H9 (cell line): Measurements from ENCODE around the gene DAZAP1. TPM values are rescaled to one million over a fixed set of nuclear protein-coding genes. Genes with fewer than 3 reads are reported as not detected.

ENCODE experiments used
- DNase-seq: peaks from one replicate; pipeline ENCODE4 v3.0.0-alpha.2; 2017
- H2AFZ ChIP-seq: one replicate; pipeline ENCODE4 v1.6.1; 2013; ENCODE audit warnings: mild to moderate bottlenecking, low read length, control low read depth, moderate library complexity
- H2AK5ac ChIP-seq: 2 replicates; pipeline ENCODE4 v1.6.1; 2013; ENCODE audit warnings: low read length, control low read depth, mixed read lengths; ENCODE audit not compliant: insufficient read length
- H2BK120ac ChIP-seq: one replicate; pipeline ENCODE4 v1.6.1; 2013; ENCODE audit warnings: low read depth, mild to moderate bottlenecking, low read length, control low read depth, inconsistent platforms; ENCODE audit not compliant: poor library complexity, severe bottlenecking
- H2BK12ac ChIP-seq: 2 replicates; pipeline ENCODE4 v1.6.1; 2013; ENCODE audit warnings: low read length, control low read depth, mixed read lengths, low read depth; ENCODE audit not compliant: insufficient read length
- H2BK15ac ChIP-seq: 2 replicates; pipeline ENCODE4 v1.6.1; 2013; ENCODE audit warnings: low read depth, low read length, control low read depth
- H2BK20ac ChIP-seq: one replicate; pipeline ENCODE4 v1.6.1; 2013; ENCODE audit warnings: low read depth, mild to moderate bottlenecking, low read length, control low read depth, inconsistent platforms; ENCODE audit not compliant: poor library complexity, severe bottlenecking
- H2BK5ac ChIP-seq: 2 replicates; pipeline ENCODE4 v1.6.1; 2013; ENCODE audit warnings: low read length, control low read depth, mixed read lengths; ENCODE audit not compliant: insufficient read length
- H3K14ac ChIP-seq: 2 replicates; pipeline ENCODE4 v1.6.1; 2013; ENCODE audit warnings: low read length, control low read depth; ENCODE audit not compliant: insufficient read depth
- H3K18ac ChIP-seq: 2 replicates; pipeline ENCODE4 v1.6.1; 2013; ENCODE audit warnings: low read depth, mild to moderate bottlenecking, mixed read lengths, low read length, control low read depth; ENCODE audit not compliant: insufficient read length
- H3K23ac ChIP-seq: 2 replicates; pipeline ENCODE4 v1.6.1; 2013; ENCODE audit warnings: low read length, control low read depth, mixed read lengths, low read depth; ENCODE audit not compliant: insufficient read length
- H3K23me2 ChIP-seq: 2 replicates; pipeline ENCODE4 v1.6.1; 2013; ENCODE audit warnings: low read depth, mild to moderate bottlenecking, mixed read lengths, low read length, control low read depth; ENCODE audit not compliant: insufficient read length, poor library complexity, severe bottlenecking
- H3K27ac ChIP-seq: 2 replicates; pipeline ENCODE4 v1.5.1; 2013; ENCODE audit warnings: low read length, control low read depth, mixed read lengths, low read depth; ENCODE audit not compliant: insufficient read length
- H3K27me3 ChIP-seq: 2 replicates; pipeline ENCODE4 v1.6.1; 2013; ENCODE audit warnings: low read length, control low read depth, inconsistent platforms; ENCODE audit not compliant: insufficient read depth
- H3K4ac ChIP-seq: 2 replicates; pipeline ENCODE4 v1.6.1; 2013; ENCODE audit warnings: low read depth, mild to moderate bottlenecking, control low read depth, inconsistent platforms, low read length, moderate library complexity
- H3K4me1 ChIP-seq: 2 replicates; pipeline ENCODE4 v1.6.1; 2013; ENCODE audit warnings: low read length, control low read depth, inconsistent platforms; ENCODE audit not compliant: insufficient read depth
- H3K4me2 ChIP-seq: 2 replicates; pipeline ENCODE4 v1.6.1; 2013; ENCODE audit warnings: low read length, control low read depth, mixed read lengths; ENCODE audit not compliant: insufficient read length, insufficient read depth
- H3K56ac ChIP-seq: 2 replicates; pipeline ENCODE4 v1.6.1; 2013; ENCODE audit warnings: low read depth, mild to moderate bottlenecking, mixed read lengths, low read length, control low read depth; ENCODE audit not compliant: insufficient read length
- H3K79me1 ChIP-seq: 2 replicates; pipeline ENCODE4 v1.6.1; 2013; ENCODE audit warnings: low read depth, mild to moderate bottlenecking, moderate library complexity, low read length, control low read depth, inconsistent platforms; ENCODE audit not compliant: insufficient read depth, poor library complexity, severe bottlenecking
- H3K79me2 ChIP-seq: 2 replicates; pipeline ENCODE4 v1.6.1; 2013; ENCODE audit warnings: low read length, control low read depth, inconsistent platforms; ENCODE audit not compliant: insufficient read depth
- H3K9ac ChIP-seq: 2 replicates; pipeline ENCODE4 v1.6.1; 2013; ENCODE audit warnings: low read length, control low read depth, mixed read lengths; ENCODE audit not compliant: insufficient read length; ENCODE audit errors: extremely low read depth
- H3K9me3 ChIP-seq: one replicate; pipeline ENCODE4 v1.6.1; 2013; ENCODE audit warnings: low read depth, low read length, inconsistent platforms; ENCODE audit not compliant: control insufficient read depth
- H3T11ph ChIP-seq: one replicate; pipeline ENCODE4 v1.6.1; 2013; ENCODE audit warnings: mild to moderate bottlenecking, low read length, control low read depth, inconsistent platforms
- H4K20me1 ChIP-seq: one replicate; pipeline ENCODE4 v1.6.1; 2013; ENCODE audit not compliant: control insufficient read depth, insufficient read length, insufficient read depth
- H4K5ac ChIP-seq: 2 replicates; pipeline ENCODE4 v1.6.1; 2013; ENCODE audit warnings: low read depth, mild to moderate bottlenecking, mixed read lengths, low read length, control low read depth; ENCODE audit not compliant: insufficient read length
- H4K8ac ChIP-seq: replicated peaks from 2 replicates; pipeline ENCODE4 v1.6.1; 2013; ENCODE audit warnings: low read length, control low read depth, mixed read lengths, low read depth; ENCODE audit not compliant: insufficient read length
- H4K91ac ChIP-seq: 2 replicates; pipeline ENCODE4 v1.6.1; 2013; ENCODE audit warnings: low read depth, mild to moderate bottlenecking, moderate library complexity, mixed read lengths, low read length, control low read depth; ENCODE audit not compliant: insufficient read length
- H3K27ac Mint-ChIP-seq, 3 experiments: 2 replicates in 2 of 3; 3 replicates in 1 of 3; pipeline ENCODE4 v1.8.0; 2020 to 2021; ENCODE audit warnings: mixed read lengths in 3 of 3, mild to moderate bottlenecking in 1 of 3, moderate library complexity in 1 of 3
- H3K27me3 Mint-ChIP-seq: 2 replicates; pipeline ENCODE4 v1.8.0; 2021; ENCODE audit warnings: low read depth, mild to moderate bottlenecking, moderate library complexity, mixed read lengths
- H3K36me3 Mint-ChIP-seq, 3 experiments: 2 replicates in 2 of 3; 3 replicates in 1 of 3; pipeline ENCODE4 v1.8.0; 2020 to 2021; ENCODE audit warnings: low read depth in 3 of 3, mixed read lengths in 3 of 3; ENCODE audit not compliant: insufficient read depth in 1 of 3
- H3K4me1 Mint-ChIP-seq, 2 experiments: 2 replicates each; pipeline ENCODE4 v1.8.0; 2020; ENCODE audit warnings: mixed read lengths in 2 of 2
- H3K4me3 Mint-ChIP-seq, 2 experiments: 2 replicates in 1 of 2; 3 replicates in 1 of 2; pipeline ENCODE4 v1.8.0; 2020 to 2021; ENCODE audit warnings: mild to moderate bottlenecking in 2 of 2, mixed read lengths in 2 of 2, moderate library complexity in 1 of 2
- H3K9me3 Mint-ChIP-seq, 2 experiments: 2 replicates in 1 of 2; 3 replicates in 1 of 2; pipeline ENCODE4 v1.8.0; 2020; ENCODE audit warnings: mild to moderate bottlenecking in 2 of 2, mixed read lengths in 2 of 2, moderate library complexity in 1 of 2
- WGBS: extraction: QIAGEN DNeasy Blood & Tissue Kit; methylation state at CpG from one replicate; pipeline ENCODE4 v1.1.7; 2013; ENCODE audit warnings: missing lambda C conversion rate, low lambda C conversion rate, mixed read lengths; ENCODE audit not compliant: insufficient read length; ENCODE audit errors: extremely low coverage; 5-methylcytosine and 5-hydroxymethylcytosine counted together
- total RNA-seq: library from RNA; stranded (reverse); gene quantifications from 2 replicates; pipeline ENCODE4 v1.2.1, GENCODE V29; 2021
- TF ChIP-seq, protein P1 (sequence below): fragments of 200-600 bp; sonication (generic); conservative IDR thresholded peaks from 3 replicates; pipeline ENCODE4 v1.8.0; 2021; ENCODE audit warnings: antibody characterized with exemption, mild to moderate bottlenecking

Gene DAZAP1
- total RNA-seq, 1 experiment from 2014 or later = 265 TPM

DNA sequence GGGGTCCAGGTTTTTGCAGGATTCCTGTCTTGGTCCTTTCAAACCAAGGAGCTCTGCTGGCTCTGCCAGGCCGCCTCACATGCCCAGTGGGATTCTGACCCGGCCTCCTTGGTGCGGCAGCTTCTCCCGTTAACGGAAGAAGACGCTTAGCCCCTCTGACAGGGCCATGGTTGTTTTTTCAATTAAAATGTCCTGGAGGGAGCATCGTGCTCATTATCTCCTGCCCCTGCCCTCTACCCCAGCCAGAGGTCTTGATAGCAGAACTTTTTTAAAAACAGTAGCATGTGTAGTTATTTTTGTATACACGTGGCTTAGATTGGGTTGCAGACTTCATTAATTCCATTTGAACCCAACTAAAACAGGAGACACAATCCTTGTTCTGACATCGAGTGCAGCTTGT, 19.4 kb downstream of the DAZAP1 start:
- Mint-ChIP-seq H3K4me3 (no peak overlapping the region), H3K36me3 (peaks cover 20 to 81% (median 62%) of the 10 kb centered on the region in 3 experiments; a peak in 6 of 7 replicates), H3K27me3 (no peaks in the 10 kb centered on the region), H3K4me1 (peaks cover 0 to 18% of the 10 kb centered on the region in 2 experiments; a peak in 2 of 4 replicates), H3K27ac (0 out of 7 replicates have a peak overlapping the region, but pooled peaks of 1 of the 3 experiments have one; percentile 51), H3K9me3 (no peaks in the 10 kb centered on the region)
- H2BK12ac ChIP-seq = no peak overlapping the region
- peaks cover 3% of the 10 kb centered on the region for H3K79me1 ChIP-seq
- no peak overlapping the region for H3K27ac ChIP-seq
- H3K14ac ChIP-seq = no peak overlapping the region
- peaks cover 6% of the 10 kb centered on the region for H3K23me2 ChIP-seq
- no peak overlapping the region for H3K4ac ChIP-seq
- no peak overlapping the region for H3T11ph ChIP-seq
- no peak overlapping the region for H4K8ac ChIP-seq
- no peak overlapping the region for H2BK20ac ChIP-seq
- no peaks in the 10 kb centered on the region; the same call in 1 of the 2 replicates for H3K79me2 ChIP-seq
- no peak overlapping the region for H3K23ac ChIP-seq
- no peak overlapping the region for H3K18ac ChIP-seq
- no peak overlapping the region for H2AFZ ChIP-seq
- no peak overlapping the region for H3K56ac ChIP-seq
- no peak overlapping the region for H2BK5ac ChIP-seq
- no peaks in the 10 kb centered on the region for H3K27me3 ChIP-seq
- H4K20me1 ChIP-seq = no peaks in the 10 kb centered on the region
- TF ChIP-seq, protein P1, sequence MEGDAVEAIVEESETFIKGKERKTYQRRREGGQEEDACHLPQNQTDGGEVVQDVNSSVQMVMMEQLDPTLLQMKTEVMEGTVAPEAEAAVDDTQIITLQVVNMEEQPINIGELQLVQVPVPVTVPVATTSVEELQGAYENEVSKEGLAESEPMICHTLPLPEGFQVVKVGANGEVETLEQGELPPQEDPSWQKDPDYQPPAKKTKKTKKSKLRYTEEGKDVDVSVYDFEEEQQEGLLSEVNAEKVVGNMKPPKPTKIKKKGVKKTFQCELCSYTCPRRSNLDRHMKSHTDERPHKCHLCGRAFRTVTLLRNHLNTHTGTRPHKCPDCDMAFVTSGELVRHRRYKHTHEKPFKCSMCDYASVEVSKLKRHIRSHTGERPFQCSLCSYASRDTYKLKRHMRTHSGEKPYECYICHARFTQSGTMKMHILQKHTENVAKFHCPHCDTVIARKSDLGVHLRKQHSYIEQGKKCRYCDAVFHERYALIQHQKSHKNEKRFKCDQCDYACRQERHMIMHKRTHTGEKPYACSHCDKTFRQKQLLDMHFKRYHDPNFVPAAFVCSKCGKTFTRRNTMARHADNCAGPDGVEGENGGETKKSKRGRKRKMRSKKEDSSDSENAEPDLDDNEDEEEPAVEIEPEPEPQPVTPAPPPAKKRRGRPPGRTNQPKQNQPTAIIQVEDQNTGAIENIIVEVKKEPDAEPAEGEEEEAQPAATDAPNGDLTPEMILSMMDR = no peak
- H3K9me3 ChIP-seq = no peaks in the 10 kb centered on the region
- no peak overlapping the region for H2AK5ac ChIP-seq
- no peak overlapping the region for H4K5ac ChIP-seq
- no CpG with 5 or more reads among the region's 9 CpGs for WGBS
- H2BK120ac ChIP-seq = no peak overlapping the region
- H3K9ac ChIP-seq = no peak overlapping the region
- H3K4me1 ChIP-seq = no peaks in the 10 kb centered on the region
- H2BK15ac ChIP-seq = no peak overlapping the region
- no peak for DNase-seq
- no peak overlapping the region for H3K4me2 ChIP-seq
- no peak overlapping the region for H4K91ac ChIP-seq
